HCT116 (cell line): ENCODE data around the gene EFCAB8. TPM values are rescaled to one million over a fixed set of nuclear protein-coding genes. Genes with fewer than 3 reads are reported as not detected.

Experiments used
- ATAC-seq: fragments of 200-7000 bp; cut with Tn5 transposase; 2 replicates; pipeline ENCODE4 v1.9.1; 2020; ENCODE audit warnings: mild to moderate bottlenecking, moderate library complexity
- BruUV-seq: library from RNA; stranded (reverse); fragments of 400-500 nt; replicated peaks from 2 replicates; lab custom pipeline; 2021; lab: Mats Ljungman, UMichigan
- CTCF ChIA-PET: fragments of 300-600 bp; sonication (Branson Sonifier 250); formaldehyde crosslinking; loops from one replicate; lab custom pipeline; 2021; ENCODE audit warnings: antibody characterized with exemption; lab: Charles Lee
- POLR2A ChIA-PET: fragments of 300-600, 350-600 bp; sonication (Branson Sonifier 250); formaldehyde crosslinking; loops from one replicate; lab custom pipeline; 2021; ENCODE audit warnings: antibody characterized with exemption; lab: Charles Lee
- RAD21 ChIA-PET, 2 experiments: fragments of 300-600 bp; sonication (Branson Sonifier 250); formaldehyde crosslinking; loops; one replicate each; lab custom pipeline; 2023; ENCODE audit warnings: low total read pairs in 2 of 2; ENCODE audit not compliant: uncharacterized antibody in 2 of 2, unreplicated experiment in 2 of 2, low non-redundant PET in 1 of 2; lab: Charles Lee
- DNase-seq: peaks from one replicate; pipeline ENCODE4 v3.0.0-alpha.2; 2010; ENCODE audit warnings: low read depth, low spot score
- H2AFZ ChIP-seq: fragments of 200-600 bp; shearing (Covaris generic), sonication (generic); 2 replicates; pipeline ENCODE4 v1.6.1; 2017; ENCODE audit warnings: low read depth, mixed run types, mixed read lengths, antibody characterized with exemption, low read length; ENCODE audit not compliant: poor library complexity, severe bottlenecking
- H3K27ac ChIP-seq: 2 replicates; pipeline ENCODE4 v1.5.1; 2012; ENCODE audit warnings: low read depth, low read length
- H3K27me3 ChIP-seq: fragments of 200-600 bp; sonication (generic); 2 replicates; pipeline ENCODE4 v1.6.1; 2016; ENCODE audit warnings: mixed run types, low read length, mixed read lengths; ENCODE audit not compliant: insufficient read depth
- H3K36me3 ChIP-seq, 2 experiments: fragments of 200-500 bp in 1 of 2; fragments of 200-600 bp in 1 of 2; sonication (Bioruptor generic) in 1 of 2; sonication (generic) in 1 of 2; 2 replicates each; pipeline versions ENCODE4 v1.5.1 to v1.6.1; 2014 to 2016; ENCODE audit warnings: low read length in 2 of 2, inconsistent platforms in 1 of 2, mixed read lengths in 1 of 2, mixed run types in 1 of 2; ENCODE audit not compliant: insufficient read depth in 2 of 2, control insufficient read depth in 1 of 2
- H3K4me1 ChIP-seq, 2 experiments: fragments of 200-600 bp in 1 of 2; sonication (generic) in 1 of 2; 2 replicates each; pipeline versions ENCODE4 v1.5.1 to v1.6.1; 2012 to 2017; ENCODE audit warnings: low read length in 2 of 2, inconsistent platforms in 1 of 2, mild to moderate bottlenecking in 1 of 2, mixed read lengths in 1 of 2, mixed run types in 1 of 2, moderate library complexity in 1 of 2; ENCODE audit not compliant: insufficient read depth in 2 of 2, control insufficient read depth in 1 of 2
- H3K4me2 ChIP-seq: fragments of 200-600 bp; sonication (generic); 2 replicates; pipeline ENCODE4 v1.6.1; 2017; ENCODE audit warnings: mixed run types, low read length, mixed read lengths
- H3K4me3 ChIP-seq, 2 experiments: fragments of 200-600 bp in 1 of 2; sonication (generic) in 1 of 2; replicated peaks in 1 of 2; 2 replicates each; pipeline ENCODE4 v1.5.1; 2011 to 2016; ENCODE audit warnings: low read length in 2 of 2, control low read depth in 1 of 2, low read depth in 1 of 2, mild to moderate bottlenecking in 1 of 2, mixed read lengths in 1 of 2, mixed run types in 1 of 2
- H3K79me2 ChIP-seq: fragments of 200-600 bp; sonication (generic); 2 replicates; pipeline ENCODE4 v1.6.1; 2017; ENCODE audit warnings: mild to moderate bottlenecking, mixed run types, low read length, moderate library complexity, mixed read lengths; ENCODE audit not compliant: insufficient read depth
- H3K9ac ChIP-seq: fragments of 200-600 bp; sonication (generic); 2 replicates; pipeline ENCODE4 v1.6.1; 2016; ENCODE audit warnings: low read length, mixed read lengths
- H3K9me2 ChIP-seq: fragments of 200-600 bp; sonication (generic), shearing (Covaris generic); 2 replicates; pipeline ENCODE4 v1.6.1; 2017; ENCODE audit warnings: mixed run types, mild to moderate bottlenecking, moderate library complexity; ENCODE audit not compliant: insufficient read depth
- H3K9me3 ChIP-seq, 2 experiments: fragments of 200-500 bp in 1 of 2; fragments of 200-600 bp in 1 of 2; sonication (Bioruptor generic) in 1 of 2; sonication (generic) in 1 of 2; 2 replicates each; pipeline ENCODE4 v1.6.1; 2014 to 2017; ENCODE audit warnings: low read length in 2 of 2, mixed read lengths in 2 of 2, inconsistent platforms in 1 of 2, low read depth in 1 of 2, mild to moderate bottlenecking in 1 of 2, mixed run types in 1 of 2, moderate library complexity in 1 of 2; ENCODE audit not compliant: control insufficient read depth in 1 of 2, insufficient read depth in 1 of 2
- H4K20me1 ChIP-seq: fragments of 200-600 bp; sonication (generic), shearing (Covaris generic); 2 replicates; pipeline ENCODE4 v1.6.1; 2017; ENCODE audit warnings: mixed run types, mild to moderate bottlenecking, moderate library complexity; ENCODE audit not compliant: insufficient read depth
- CEBPB ChIP-seq: IDR thresholded peaks from 2 replicates; pipeline ENCODE4 v1.6.1; 2012; ENCODE audit warnings: low read depth
- CTCF ChIP-seq, 3 experiments: fragments of 200-600 bp in 1 of 3; sonication (generic) in 1 of 3; IDR thresholded peaks in 2 of 3; conservative IDR thresholded peaks in 1 of 3; 2 replicates each; pipeline ENCODE4 v1.5.1; 2012 to 2017; ENCODE audit warnings: low read depth in 2 of 3, low read length in 2 of 3, antibody characterized with exemption in 1 of 3, borderline replicate concordance in 1 of 3, control low read depth in 1 of 3, mild to moderate bottlenecking in 1 of 3, mixed read lengths in 1 of 3, mixed run types in 1 of 3, moderate library complexity in 1 of 3; ENCODE audit not compliant: insufficient read depth in 1 of 3
- EGR1 ChIP-seq: IDR thresholded peaks from 2 replicates; pipeline ENCODE4 v1.6.1; 2012; ENCODE audit warnings: low read depth
- EZH2 ChIP-seq: fragments of 200-600 bp; sonication (generic); IDR thresholded peaks from 2 replicates; pipeline ENCODE4 v1.6.1; 2017; ENCODE audit warnings: antibody characterized with exemption, mixed run types
- EZH2phosphoT487 ChIP-seq: fragments of 200-600 bp; IDR thresholded peaks from 2 replicates; pipeline ENCODE4 v1.6.1; 2018; ENCODE audit warnings: antibody characterized with exemption, borderline replicate concordance
- JUND ChIP-seq: IDR thresholded peaks from 2 replicates; pipeline ENCODE4 v1.6.1; 2012
- MAX ChIP-seq: IDR thresholded peaks from 2 replicates; pipeline ENCODE4 v1.6.1; 2012
- POLR2AphosphoS5 ChIP-seq: IDR thresholded peaks from 2 replicates; pipeline ENCODE4 v1.6.1; 2011; ENCODE audit warnings: mild to moderate bottlenecking, low read depth, low read length, moderate library complexity
- RAD21 ChIP-seq: IDR thresholded peaks from 2 replicates; pipeline ENCODE4 v1.6.1; 2012; ENCODE audit warnings: low read depth, mild to moderate bottlenecking
- REST ChIP-seq: IDR thresholded peaks from 2 replicates; pipeline ENCODE4 v1.6.1; 2012; ENCODE audit warnings: low read depth
- ZFX ChIP-seq: fragments of 450-650 bp; IDR thresholded peaks from 2 replicates; pipeline ENCODE4 v1.6.1; 2017
- ZNF274 ChIP-seq: fragments of 200-500 bp; sonication (Bioruptor generic); IDR thresholded peaks from 2 replicates; pipeline ENCODE4 v1.6.1; 2014; ENCODE audit warnings: mild to moderate bottlenecking, low read depth, low read length, inconsistent platforms
- intact Hi-C: fragments of 100-400 bp; cut with micrococcal nuclease; formaldehyde crosslinking; loops from 2 replicates; pipeline ENCODE4 v1.10.0; 2022
- total RNA-seq: library from RNA; stranded (reverse); gene quantifications from one replicate; pipeline ENCODE4 v1.2.1, GENCODE V29; 2021; ENCODE audit not compliant: unreplicated experiment

EFCAB8 gene
- total RNA-seq, 1 experiment from 2014 or later = 0.42 TPM

GRCh38 chr20:32975698-32976674 is 117.3 kb downstream of the EFCAB8 start:
- RAD21 ChIA-PET = no interaction called here
- no peaks in the 10 kb centered on the region for H3K9me3 ChIP-seq
- H3K27me3 ChIP-seq = no peaks in the 10 kb centered on the region
- H3K4me1 ChIP-seq = no peaks in the 10 kb centered on the region
- DNase-seq = no peak
- H3K4me2 ChIP-seq = no peak overlapping the region
- no peaks in the 10 kb centered on the region for H3K36me3 ChIP-seq
- H2AFZ ChIP-seq = no peak overlapping the region
- intact Hi-C loops = no loop called here
- no peak for ATAC-seq
- BruUV-seq = no TSS peak
- POLR2A ChIA-PET = no interaction called here
- H3K79me2 ChIP-seq = no peaks in the 10 kb centered on the region
- TF ChIP-seq CEBPB (no peak), ZFX (no peak), EZH2phosphoT487 (no peak), REST (no peak), ZNF274 (no peak), EGR1 (no peak), RAD21 (no peak), EZH2 (no peak), CTCF (IDR thresholded peaks at IDR 0.05 in 2 of 3, conservative IDR thresholded peaks at IDR 0.05 in 1 of 3; ENCODE audit: borderline replicate concordance in 1 of 3, insufficient read depth in 1 of 3, low read depth in 2 of 3, low read length in 2 of 3) (no peak), POLR2AphosphoS5 (no peak), JUND (no peak), MAX (no peak)
- CTCF ChIA-PET = no interaction called here
- H4K20me1 ChIP-seq = no peaks in the 10 kb centered on the region
- no peak overlapping the region for H3K4me3 ChIP-seq
- H3K9me2 ChIP-seq = no peaks in the 10 kb centered on the region
- no peak overlapping the region for H3K27ac ChIP-seq
- H3K9ac ChIP-seq = no peak overlapping the region
